Karpas-422 (cell line): ENCODE results near the gene RSU1. TPM values are rescaled to one million over a fixed set of nuclear protein-coding genes. Genes with fewer than 3 reads are reported as not detected.

Experiments used
- DNase-seq: peaks from one replicate; pipeline ENCODE4 v3.0.0-alpha.2; 2015
- H2AFZ ChIP-seq: fragments of 200-600 bp; sonication (generic); 2 replicates; pipeline ENCODE4 v1.6.1; 2014; ENCODE audit warnings: antibody characterized with exemption, low read length, mixed read lengths
- H3K27ac ChIP-seq: fragments of 200-600 bp; sonication (generic); 2 replicates; pipeline ENCODE4 v1.5.1; 2014; ENCODE audit warnings: mild to moderate bottlenecking, low read length, moderate library complexity
- H3K27me3 ChIP-seq: fragments of 200-600 bp; sonication (generic); 2 replicates; pipeline ENCODE4 v1.6.1; 2014; ENCODE audit warnings: low read length, mixed read lengths
- H3K36me3 ChIP-seq: fragments of 200-600 bp; sonication (generic); 2 replicates; pipeline ENCODE4 v1.6.1; 2014; ENCODE audit warnings: low read length, mixed read lengths; ENCODE audit not compliant: insufficient read depth
- H3K4me1 ChIP-seq: fragments of 200-600 bp; sonication (generic); 2 replicates; pipeline ENCODE4 v1.6.1; 2014; ENCODE audit warnings: mild to moderate bottlenecking, low read length, mixed read lengths
- H3K4me2 ChIP-seq: fragments of 200-600 bp; sonication (generic); 2 replicates; pipeline ENCODE4 v1.6.1; 2014; ENCODE audit warnings: low read length, low read depth, mild to moderate bottlenecking; ENCODE audit not compliant: poor library complexity, severe bottlenecking
- H3K4me3 ChIP-seq: fragments of 200-600 bp; sonication (generic); 2 replicates; pipeline ENCODE4 v1.5.1; 2014; ENCODE audit warnings: mild to moderate bottlenecking, antibody characterized with exemption, low read length, mixed read lengths
- H3K79me2 ChIP-seq: fragments of 200-600 bp; sonication (generic); 2 replicates; pipeline ENCODE4 v1.6.1; 2014; ENCODE audit warnings: mild to moderate bottlenecking, low read length, mixed read lengths
- H3K9ac ChIP-seq: fragments of 200-600 bp; sonication (generic); 2 replicates; pipeline ENCODE4 v1.6.0; 2014; ENCODE audit warnings: low read length
- H3K9me2 ChIP-seq: fragments of 200-600 bp; sonication (generic), shearing (Covaris generic); replicated peaks from 2 replicates; pipeline ENCODE4 v1.6.0; 2014; ENCODE audit warnings: mild to moderate bottlenecking, low read length, moderate library complexity; ENCODE audit not compliant: insufficient read depth
- H3K9me3 ChIP-seq: fragments of 300-700, 200-600 bp; sonication (generic); 2 replicates; pipeline ENCODE4 v1.6.1; 2014; ENCODE audit warnings: low read length, mixed read lengths
- H4K20me1 ChIP-seq: fragments of 200-600 bp; sonication (generic); 2 replicates; pipeline ENCODE4 v1.6.1; 2014; ENCODE audit warnings: mild to moderate bottlenecking, antibody characterized with exemption, low read length, low read depth; ENCODE audit not compliant: insufficient read depth
- total RNA-seq: library from RNA; depleted of rRNA; stranded (reverse); fragments of >200 nt; shearing (Covaris generic); gene quantifications from 2 replicates; pipeline ENCODE4 v1.2.3, GENCODE V29; 2014; ENCODE audit warnings: low replicate concordance

Gene RSU1
- total RNA-seq, 1 experiment from 2014 or later = 83.9 TPM

DNA sequence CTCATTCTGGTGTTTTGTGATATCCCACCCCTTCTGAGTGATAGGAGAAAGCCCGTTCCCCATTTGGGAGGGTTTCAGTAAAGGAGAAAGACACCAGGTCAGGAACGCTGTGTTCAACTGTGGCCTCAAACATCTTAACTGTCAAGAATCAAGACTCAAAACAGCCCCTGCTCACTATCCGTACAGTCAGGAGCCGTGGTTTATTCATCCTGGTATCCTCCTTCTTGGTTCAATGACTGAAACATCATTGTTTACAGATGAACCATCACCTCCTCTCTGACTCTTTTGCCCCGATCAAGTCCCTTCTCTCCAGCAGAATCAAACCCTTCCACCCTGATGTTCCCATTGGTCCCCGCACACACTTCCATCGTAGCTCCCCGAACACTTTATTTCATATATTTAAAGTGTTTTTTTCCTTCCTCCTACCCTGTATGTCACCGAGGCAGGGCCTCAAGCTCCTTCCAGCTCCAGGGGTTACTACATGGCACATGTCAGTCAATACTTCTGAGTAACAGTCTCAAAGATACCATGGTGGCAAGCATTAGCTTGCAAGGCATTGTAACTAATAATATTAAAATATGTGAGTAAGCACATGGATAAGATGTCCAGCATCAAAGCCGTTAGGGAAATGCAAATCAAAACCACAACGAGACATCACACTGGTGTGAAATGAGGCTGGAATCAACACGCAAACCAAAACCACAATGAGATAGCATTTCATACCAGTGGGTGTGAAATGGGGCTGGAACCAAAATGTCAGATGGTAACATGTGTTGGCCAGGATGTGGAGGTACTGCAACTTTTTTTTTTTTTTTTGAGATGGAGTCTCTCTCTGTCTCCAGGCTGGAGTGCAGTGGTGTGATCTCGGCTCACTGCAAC, 170.8 kb downstream of the RSU1 start:
- Histone ChIP-seq H4K20me1 (no peaks in the 10 kb centered on the region), H3K27ac (no peak overlapping the region), H3K27me3 (no peaks in the 10 kb centered on the region), H2AFZ (no peak overlapping the region), H3K4me2 (no peak overlapping the region), H3K9me3 (no peaks in the 10 kb centered on the region), H3K9ac (no peak overlapping the region), H3K4me1 (no peaks in the 10 kb centered on the region), H3K4me3 (no peak overlapping the region), H3K36me3 (no peaks in the 10 kb centered on the region), H3K9me2 (no peaks in the 10 kb centered on the region), H3K79me2 (no peaks in the 10 kb centered on the region)
- DNase-seq = no peak

DNA sequence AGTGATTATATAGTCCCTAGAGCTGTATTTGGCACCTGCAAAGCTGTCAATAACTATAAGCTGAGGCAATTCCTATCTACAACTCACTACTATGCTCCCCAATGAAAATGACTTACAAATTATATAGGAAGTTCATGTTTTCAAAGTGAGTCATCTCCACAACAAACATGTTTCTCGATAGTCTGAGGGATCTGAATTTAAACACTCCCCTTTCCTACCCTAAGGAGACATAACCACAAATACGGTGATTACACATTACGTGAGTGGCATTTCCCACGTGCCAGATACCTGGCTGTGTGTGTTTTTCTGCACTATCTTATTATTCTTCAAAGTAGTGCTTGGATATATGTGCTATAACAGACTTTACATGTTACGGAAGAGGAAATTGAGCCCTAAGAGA, 173.1 kb downstream of the RSU1 start:
- Histone ChIP-seq H3K36me3 (no peaks in the 10 kb centered on the region), H3K4me3 (no peak overlapping the region), H3K9me3 (no peaks in the 10 kb centered on the region), H3K4me1 (no peaks in the 10 kb centered on the region), H4K20me1 (no peaks in the 10 kb centered on the region), H3K27ac (no peak overlapping the region), H3K4me2 (no peak overlapping the region), H3K27me3 (no peaks in the 10 kb centered on the region), H3K9me2 (no peaks in the 10 kb centered on the region), H3K79me2 (no peaks in the 10 kb centered on the region), H2AFZ (no peak overlapping the region), H3K9ac (no peak overlapping the region)
- no peak for DNase-seq

- Histone ChIP-seq H3K36me3 (no peaks in the 10 kb centered on the region), H4K20me1 (no peaks in the 10 kb centered on the region), H3K4me1 (no peaks in the 10 kb centered on the region), H3K9me2 (no peaks in the 10 kb centered on the region), H3K4me3 (no peak overlapping the region), H3K27me3 (no peaks in the 10 kb centered on the region), H3K4me2 (no peak overlapping the region), H2AFZ (no peak overlapping the region), H3K9ac (no peak overlapping the region), H3K27ac (no peak overlapping the region), H3K79me2 (no peaks in the 10 kb centered on the region), H3K9me3 (no peaks in the 10 kb centered on the region)
- no peak for DNase-seq
Observed at GRCh38 chr10:16643502-16643901, 173.7 kb downstream of the RSU1 start.

DNA sequence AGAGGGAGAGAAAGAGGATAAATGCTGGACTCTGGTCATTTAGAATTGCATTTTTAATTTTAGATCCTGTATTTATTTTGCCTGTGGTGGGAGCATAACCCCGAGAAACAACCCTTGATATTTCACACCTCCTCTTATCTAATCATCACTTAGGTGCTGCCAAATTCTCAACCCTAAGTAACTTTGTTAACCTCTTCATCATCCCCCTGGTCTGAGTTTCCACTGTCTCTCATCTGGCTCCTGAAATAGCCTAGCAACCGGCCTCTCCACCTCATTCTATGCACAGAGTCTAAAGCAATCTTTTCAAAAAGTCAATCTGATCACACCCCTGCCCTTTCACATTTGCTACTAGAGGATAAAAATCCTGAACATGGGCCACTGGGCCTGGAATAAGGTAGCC, 177.1 kb downstream of the RSU1 start:
- no peak for DNase-seq
- H3K4me3 ChIP-seq = no peak overlapping the region
- no peaks in the 10 kb centered on the region for H3K9me2 ChIP-seq
- H4K20me1 ChIP-seq = no peaks in the 10 kb centered on the region
- no peaks in the 10 kb centered on the region for H3K9me3 ChIP-seq
- H3K4me2 ChIP-seq = no peak overlapping the region
- H3K27me3 ChIP-seq = no peaks in the 10 kb centered on the region
- H2AFZ ChIP-seq = no peak overlapping the region
- no peaks in the 10 kb centered on the region for H3K36me3 ChIP-seq
- H3K79me2 ChIP-seq = no peaks in the 10 kb centered on the region
- no peak overlapping the region for H3K9ac ChIP-seq
- H3K4me1 ChIP-seq = no peaks in the 10 kb centered on the region
- H3K27ac ChIP-seq = no peak overlapping the region

DNA sequence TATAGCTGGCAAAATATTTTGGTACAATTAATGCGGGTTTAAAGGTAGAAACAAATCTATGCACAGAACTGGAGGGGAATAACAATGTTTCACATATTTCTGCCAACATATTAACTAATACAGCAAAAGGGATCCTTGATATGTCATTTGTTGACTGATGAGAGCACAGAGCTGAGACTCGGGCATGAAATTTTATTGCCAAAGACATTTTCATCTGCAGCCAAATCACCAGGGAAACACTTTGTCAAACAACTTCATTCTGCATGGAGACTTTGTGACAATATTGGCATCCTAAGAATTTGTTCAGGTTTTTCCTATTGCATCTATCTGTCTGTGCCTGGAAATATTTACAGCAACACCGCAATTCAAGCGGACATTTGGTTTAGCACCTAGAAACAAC, 177.8 kb downstream of the RSU1 start:
- DNase-seq = no peak
- Histone ChIP-seq H3K9me3 (no peaks in the 10 kb centered on the region), H3K36me3 (no peaks in the 10 kb centered on the region), H3K27me3 (no peaks in the 10 kb centered on the region), H2AFZ (no peak overlapping the region), H4K20me1 (no peaks in the 10 kb centered on the region), H3K4me2 (no peak overlapping the region), H3K4me3 (no peak overlapping the region), H3K9ac (no peak overlapping the region), H3K27ac (no peak overlapping the region), H3K4me1 (no peaks in the 10 kb centered on the region), H3K9me2 (no peaks in the 10 kb centered on the region), H3K79me2 (no peaks in the 10 kb centered on the region)

GRCh38 chr10:16632996-16633395, 184.2 kb downstream of the RSU1 start:
- Histone ChIP-seq H3K4me1 (no peaks in the 10 kb centered on the region), H3K4me2 (no peak overlapping the region), H3K9me2 (no peaks in the 10 kb centered on the region), H3K27me3 (no peaks in the 10 kb centered on the region), H3K27ac (no peak overlapping the region), H3K4me3 (no peak overlapping the region), H3K9ac (no peak overlapping the region), H3K36me3 (no peaks in the 10 kb centered on the region), H2AFZ (no peak overlapping the region), H4K20me1 (no peaks in the 10 kb centered on the region), H3K79me2 (no peaks in the 10 kb centered on the region), H3K9me3 (no peaks in the 10 kb centered on the region)
- DNase-seq = no peak

GRCh38 chr10:16626697-16627096, 190.5 kb downstream of the RSU1 start:
- no peaks in the 10 kb centered on the region for H4K20me1 ChIP-seq
- no peaks in the 10 kb centered on the region for H3K9me3 ChIP-seq
- H3K27me3 ChIP-seq = no peaks in the 10 kb centered on the region
- no peaks in the 10 kb centered on the region for H3K9me2 ChIP-seq
- no peak overlapping the region for H3K27ac ChIP-seq
- H3K4me1 ChIP-seq = no peaks in the 10 kb centered on the region
- H3K36me3 ChIP-seq = no peaks in the 10 kb centered on the region
- H3K9ac ChIP-seq = no peak overlapping the region
- H3K79me2 ChIP-seq = no peaks in the 10 kb centered on the region
- no peak overlapping the region for H2AFZ ChIP-seq
- no peak for DNase-seq
- H3K4me2 ChIP-seq = no peak overlapping the region
- no peak overlapping the region for H3K4me3 ChIP-seq

- Histone ChIP-seq H3K4me1 (no peaks in the 10 kb centered on the region), H3K9ac (no peak overlapping the region), H4K20me1 (no peaks in the 10 kb centered on the region), H3K9me3 (no peaks in the 10 kb centered on the region), H3K36me3 (no peaks in the 10 kb centered on the region), H3K4me3 (no peak overlapping the region), H3K27me3 (no peaks in the 10 kb centered on the region), H3K4me2 (no peak overlapping the region), H3K9me2 (no peaks in the 10 kb centered on the region), H3K79me2 (no peaks in the 10 kb centered on the region), H3K27ac (no peak overlapping the region), H2AFZ (no peak overlapping the region)
- no peak for DNase-seq
Observed at GRCh38 chr10:16612981-16613355, 204.3 kb downstream of the RSU1 start.
